Measurements from ENCODE around the gene PCDHGB1. TPM values are rescaled to one million over a fixed set of nuclear protein-coding genes. Genes with fewer than 3 reads are reported as not detected.

The PCDHGB1 gene
- total RNA-seq, 1 experiment from 2014 or later, result 5.6 TPM

DNA sequence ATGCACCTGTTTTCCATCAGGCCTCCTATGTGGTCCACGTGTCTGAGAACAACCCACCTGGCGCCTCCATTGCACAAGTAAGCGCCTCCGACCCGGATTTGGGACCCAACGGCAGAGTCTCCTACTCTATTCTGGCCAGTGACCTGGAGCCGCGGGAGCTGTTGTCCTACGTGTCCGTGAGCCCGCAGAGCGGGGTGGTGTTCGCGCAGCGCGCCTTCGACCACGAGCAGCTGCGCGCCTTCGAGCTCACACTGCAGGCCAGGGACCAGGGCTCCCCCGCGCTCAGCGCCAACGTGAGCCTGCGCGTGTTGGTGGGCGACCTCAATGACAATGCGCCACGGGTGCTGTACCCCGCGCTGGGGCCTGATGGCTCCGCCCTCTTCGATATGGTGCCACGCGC is 1.7 kb downstream of the PCDHGB1 start:
- CTCF ChIA-PET, result interaction anchor here (0.8 to 3.7 kb wide), 6 partner anchors 8 to 206 kb away, joined by 3 to 27 read pairs (median 12); partner anchors contain the start of genes PCDHB14, PCDHB15, PCDHGA10 and PCDHGB2
- POLR2A ChIA-PET, result no interaction called here

DNA sequence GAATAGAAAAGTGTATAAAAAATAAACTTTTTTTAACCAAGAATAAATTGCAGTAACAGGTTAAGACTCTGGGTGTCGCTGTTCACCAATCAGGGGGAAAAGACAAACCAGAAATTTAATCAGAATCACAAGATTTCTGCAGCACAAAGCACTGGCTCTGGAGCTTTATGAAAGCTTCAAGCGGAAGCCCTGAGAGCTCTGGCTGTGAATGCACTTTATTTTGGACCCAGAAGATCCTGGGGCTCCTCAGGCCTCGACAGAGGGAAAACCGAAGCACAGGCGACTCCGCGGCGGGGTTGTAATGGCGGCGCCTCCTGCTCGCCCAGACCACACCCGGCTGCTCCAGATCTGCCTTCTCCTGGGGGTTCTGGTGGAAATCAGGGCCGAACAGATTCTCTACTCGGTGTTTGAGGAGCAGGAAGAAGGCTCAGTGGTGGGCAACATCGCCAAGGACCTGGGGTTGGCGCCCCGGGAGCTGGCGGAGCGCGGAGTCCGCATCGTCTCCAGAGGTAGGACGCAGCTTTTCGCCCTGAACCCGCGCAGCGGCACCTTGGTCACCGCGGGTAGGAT is 5.1 kb downstream of the PCDHGB1 start, which contains the start of gene PCDHGA4:
TSS of gene PCDHGA4 (plus strand) at position 122 of the 570 bp plus-strand sequence. CDS start at position 209, 87 bp downstream.
- POLR2A ChIA-PET, result no interaction called here
- CTCF ChIA-PET, result interaction anchor here (0.6 to 2.5 kb wide), 15 partner anchors 11 to 206 kb away, joined by 3 to 11 read pairs (median 5); partner anchors contain the start of genes PCDHB15, PCDHGA1, PCDHGA10 and PCDHGA3
- TF ChIP-seq, protein P1, sequence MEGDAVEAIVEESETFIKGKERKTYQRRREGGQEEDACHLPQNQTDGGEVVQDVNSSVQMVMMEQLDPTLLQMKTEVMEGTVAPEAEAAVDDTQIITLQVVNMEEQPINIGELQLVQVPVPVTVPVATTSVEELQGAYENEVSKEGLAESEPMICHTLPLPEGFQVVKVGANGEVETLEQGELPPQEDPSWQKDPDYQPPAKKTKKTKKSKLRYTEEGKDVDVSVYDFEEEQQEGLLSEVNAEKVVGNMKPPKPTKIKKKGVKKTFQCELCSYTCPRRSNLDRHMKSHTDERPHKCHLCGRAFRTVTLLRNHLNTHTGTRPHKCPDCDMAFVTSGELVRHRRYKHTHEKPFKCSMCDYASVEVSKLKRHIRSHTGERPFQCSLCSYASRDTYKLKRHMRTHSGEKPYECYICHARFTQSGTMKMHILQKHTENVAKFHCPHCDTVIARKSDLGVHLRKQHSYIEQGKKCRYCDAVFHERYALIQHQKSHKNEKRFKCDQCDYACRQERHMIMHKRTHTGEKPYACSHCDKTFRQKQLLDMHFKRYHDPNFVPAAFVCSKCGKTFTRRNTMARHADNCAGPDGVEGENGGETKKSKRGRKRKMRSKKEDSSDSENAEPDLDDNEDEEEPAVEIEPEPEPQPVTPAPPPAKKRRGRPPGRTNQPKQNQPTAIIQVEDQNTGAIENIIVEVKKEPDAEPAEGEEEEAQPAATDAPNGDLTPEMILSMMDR (IDR thresholded peaks at IDR 0.05), result peak; percentile 73
- TF ChIP-seq ZNF138 (CRISPR knock-in tag; conservative IDR thresholded peaks at IDR 0.05), result no peak
- DNase-seq (ENCODE audit: low spot score), result no peak
- Mint-ChIP-seq H3K36me3 (peaks cover 57% of the 10 kb centered on the region), H3K27me3 (ENCODE audit: low read depth) (peaks cover 8% of the 10 kb centered on the region), H3K9me3 (peaks cover 54% of the 10 kb centered on the region), H3K27ac (no peak within 1 kb of the TSS), H3K4me3 (no peak within 1 kb of the TSS), H3K4me1 (peaks cover 5% of the 10 kb centered on the region)
- ATAC-seq, result no peak

More for the DNA sequence above, 1.7 kb downstream of the PCDHGB1 start:
- Mint-ChIP-seq H3K27me3 (ENCODE audit: low read depth) (peaks cover 8% of the 10 kb centered on the region), H3K4me3 (no peak overlapping the region), H3K27ac (no peak overlapping the region), H3K9me3 (peaks cover 55% of the 10 kb centered on the region), H3K36me3 (peaks cover 56% of the 10 kb centered on the region), H3K4me1 (peaks cover 2% of the 10 kb centered on the region)
- ATAC-seq (no peak), DNase-seq (ENCODE audit: low spot score) (no peak)
- TF ChIP-seq, protein P2, sequence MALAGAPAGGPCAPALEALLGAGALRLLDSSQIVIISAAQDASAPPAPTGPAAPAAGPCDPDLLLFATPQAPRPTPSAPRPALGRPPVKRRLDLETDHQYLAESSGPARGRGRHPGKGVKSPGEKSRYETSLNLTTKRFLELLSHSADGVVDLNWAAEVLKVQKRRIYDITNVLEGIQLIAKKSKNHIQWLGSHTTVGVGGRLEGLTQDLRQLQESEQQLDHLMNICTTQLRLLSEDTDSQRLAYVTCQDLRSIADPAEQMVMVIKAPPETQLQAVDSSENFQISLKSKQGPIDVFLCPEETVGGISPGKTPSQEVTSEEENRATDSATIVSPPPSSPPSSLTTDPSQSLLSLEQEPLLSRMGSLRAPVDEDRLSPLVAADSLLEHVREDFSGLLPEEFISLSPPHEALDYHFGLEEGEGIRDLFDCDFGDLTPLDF (CRISPR knock-in tag; IDR thresholded peaks at IDR 0.05), result no peak
- TF ChIP-seq E2F4 (CRISPR knock-in tag; IDR thresholded peaks at IDR 0.05; ENCODE audit: borderline replicate concordance, low read depth), result no peak
- no peak for TF ChIP-seq IRF2 (CRISPR knock-in tag; IDR thresholded peaks at IDR 0.05; ENCODE audit: borderline replicate concordance, low read depth)
- TF ChIP-seq NR1H2 (CRISPR knock-in tag; IDR thresholded peaks at IDR 0.05), result no peak
- no peak for TF ChIP-seq MYBL2 (CRISPR knock-in tag; IDR thresholded peaks at IDR 0.05)
- TF ChIP-seq, protein P3, sequence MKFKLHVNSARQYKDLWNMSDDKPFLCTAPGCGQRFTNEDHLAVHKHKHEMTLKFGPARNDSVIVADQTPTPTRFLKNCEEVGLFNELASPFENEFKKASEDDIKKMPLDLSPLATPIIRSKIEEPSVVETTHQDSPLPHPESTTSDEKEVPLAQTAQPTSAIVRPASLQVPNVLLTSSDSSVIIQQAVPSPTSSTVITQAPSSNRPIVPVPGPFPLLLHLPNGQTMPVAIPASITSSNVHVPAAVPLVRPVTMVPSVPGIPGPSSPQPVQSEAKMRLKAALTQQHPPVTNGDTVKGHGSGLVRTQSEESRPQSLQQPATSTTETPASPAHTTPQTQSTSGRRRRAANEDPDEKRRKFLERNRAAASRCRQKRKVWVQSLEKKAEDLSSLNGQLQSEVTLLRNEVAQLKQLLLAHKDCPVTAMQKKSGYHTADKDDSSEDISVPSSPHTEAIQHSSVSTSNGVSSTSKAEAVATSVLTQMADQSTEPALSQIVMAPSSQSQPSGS (CRISPR knock-in tag; IDR thresholded peaks at IDR 0.05; ENCODE audit: borderline replicate concordance, low read depth), result no peak
- TF ChIP-seq, protein P4, sequence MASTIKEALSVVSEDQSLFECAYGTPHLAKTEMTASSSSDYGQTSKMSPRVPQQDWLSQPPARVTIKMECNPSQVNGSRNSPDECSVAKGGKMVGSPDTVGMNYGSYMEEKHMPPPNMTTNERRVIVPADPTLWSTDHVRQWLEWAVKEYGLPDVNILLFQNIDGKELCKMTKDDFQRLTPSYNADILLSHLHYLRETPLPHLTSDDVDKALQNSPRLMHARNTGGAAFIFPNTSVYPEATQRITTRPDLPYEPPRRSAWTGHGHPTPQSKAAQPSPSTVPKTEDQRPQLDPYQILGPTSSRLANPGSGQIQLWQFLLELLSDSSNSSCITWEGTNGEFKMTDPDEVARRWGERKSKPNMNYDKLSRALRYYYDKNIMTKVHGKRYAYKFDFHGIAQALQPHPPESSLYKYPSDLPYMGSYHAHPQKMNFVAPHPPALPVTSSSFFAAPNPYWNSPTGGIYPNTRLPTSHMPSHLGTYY (CRISPR knock-in tag; IDR thresholded peaks at IDR 0.05), result no peak
- TF ChIP-seq NFATC4 (CRISPR knock-in tag; IDR thresholded peaks at IDR 0.05), result no peak
- TF ChIP-seq ATF1 (CRISPR knock-in tag; IDR thresholded peaks at IDR 0.05), result no peak
- no peak for TF ChIP-seq MLX (CRISPR knock-in tag; IDR thresholded peaks at IDR 0.05)
- TF ChIP-seq JAZF1 (CRISPR knock-in tag; IDR thresholded peaks at IDR 0.05), result no peak
- no peak for TF ChIP-seq ZNF232 (CRISPR knock-in tag; IDR thresholded peaks at IDR 0.05)
- no peak for TF ChIP-seq TP53 (CRISPR knock-in tag; IDR thresholded peaks at IDR 0.05)
- no peak for TF ChIP-seq ZNF396 (CRISPR knock-in tag; IDR thresholded peaks at IDR 0.05; ENCODE audit: borderline replicate concordance)
- TF ChIP-seq GTF2I (CRISPR knock-in tag; conservative IDR thresholded peaks at IDR 0.05), result no peak
- no peak for TF ChIP-seq NR2C2 (CRISPR knock-in tag; IDR thresholded peaks at IDR 0.05)

Measured in WTC11 (cell line).